Mesenchymal stem cell (in vitro differentiated cells and primary cell): ENCODE measurements around the gene IGF2BP2.
A peak's percentile ranks its signal among the peaks of the same experiment; 100 is the strongest.

ENCODE experiments used
- DNase-seq: peaks from one replicate; pipeline ENCODE4 v3.0.0-alpha.2; 2013
- H2AFZ ChIP-seq: one replicate; pipeline ENCODE4 v1.6.1; 2013; ENCODE audit warnings: low read depth, mild to moderate bottlenecking, control low read depth, inconsistent platforms, low read length, moderate library complexity
- H2AK5ac ChIP-seq: 2 replicates; pipeline ENCODE4 v1.6.1; 2013; ENCODE audit warnings: low read length, moderate library complexity, mild to moderate bottlenecking, inconsistent platforms; ENCODE audit not compliant: severe bottlenecking
- H2BK120ac ChIP-seq: one replicate; pipeline ENCODE4 v1.6.1; 2013; ENCODE audit warnings: low read depth, mild to moderate bottlenecking, inconsistent platforms, low read length, moderate library complexity
- H2BK12ac ChIP-seq, 2 experiments: one replicate each; pipeline ENCODE4 v1.6.1; 2013; ENCODE audit warnings: inconsistent platforms in 2 of 2, low read length in 2 of 2, mild to moderate bottlenecking in 2 of 2, moderate library complexity in 2 of 2, control low read depth in 1 of 2
- H2BK15ac ChIP-seq: one replicate; pipeline ENCODE4 v1.6.1; 2013; ENCODE audit warnings: mild to moderate bottlenecking, low read depth, inconsistent platforms; ENCODE audit not compliant: poor library complexity, severe bottlenecking
- H2BK5ac ChIP-seq: 2 replicates; pipeline ENCODE4 v1.6.1; 2013; ENCODE audit warnings: low read depth, mild to moderate bottlenecking, low read length, control low read depth, inconsistent platforms; ENCODE audit not compliant: poor library complexity, severe bottlenecking
- H3K14ac ChIP-seq, 2 experiments: one replicate each; pipeline ENCODE4 v1.6.1; 2013; ENCODE audit warnings: inconsistent platforms in 2 of 2, low read length in 2 of 2, control low read depth in 1 of 2, mild to moderate bottlenecking in 1 of 2, moderate library complexity in 1 of 2
- H3K18ac ChIP-seq, 2 experiments: one replicate each; pipeline ENCODE4 v1.6.1; 2013; ENCODE audit warnings: inconsistent platforms in 2 of 2, low read length in 2 of 2, control low read depth in 1 of 2, low read depth in 1 of 2, mild to moderate bottlenecking in 1 of 2
- H3K23ac ChIP-seq, 2 experiments: one replicate each; pipeline ENCODE4 v1.6.1; 2013; ENCODE audit warnings: inconsistent platforms in 2 of 2, low read length in 2 of 2, mild to moderate bottlenecking in 2 of 2, moderate library complexity in 2 of 2, control low read depth in 1 of 2
- H3K27ac ChIP-seq: 2 replicates; pipeline ENCODE4 v1.5.1; 2013; ENCODE audit warnings: mild to moderate bottlenecking, moderate library complexity, low read length, control low read depth, inconsistent platforms; ENCODE audit not compliant: poor library complexity, severe bottlenecking
- H3K27me3 ChIP-seq, 2 experiments: 2 replicates each; pipeline versions ENCODE4 v1.6.1 to v1.7.0; 2013; ENCODE audit warnings: low read length in 2 of 2, mild to moderate bottlenecking in 2 of 2, moderate library complexity in 2 of 2, control low read depth in 1 of 2, inconsistent platforms in 1 of 2; ENCODE audit not compliant: control insufficient read depth in 1 of 2, insufficient read depth in 1 of 2
- H3K36me3 ChIP-seq, 2 experiments: 2 replicates each; pipeline versions ENCODE4 v1.6.1 to v1.7.0; 2013; ENCODE audit warnings: low read length in 2 of 2, control low read depth in 1 of 2, inconsistent platforms in 1 of 2, low read depth in 1 of 2, mild to moderate bottlenecking in 1 of 2; ENCODE audit not compliant: insufficient read depth in 2 of 2, control insufficient read depth in 1 of 2
- H3K4ac ChIP-seq, 2 experiments: one replicate each; pipeline ENCODE4 v1.6.1; 2013; ENCODE audit warnings: inconsistent platforms in 2 of 2, low read length in 2 of 2, mild to moderate bottlenecking in 2 of 2, moderate library complexity in 2 of 2, control low read depth in 1 of 2, low read depth in 1 of 2
- H3K4me1 ChIP-seq: 2 replicates; pipeline ENCODE4 v1.6.1; 2013; ENCODE audit warnings: low read depth, low read length, control low read depth; ENCODE audit not compliant: control insufficient read depth, insufficient read depth
- H3K4me2 ChIP-seq: 2 replicates; pipeline ENCODE4 v1.6.1; 2013; ENCODE audit warnings: low read length, mild to moderate bottlenecking, inconsistent platforms; ENCODE audit not compliant: poor library complexity, severe bottlenecking
- H3K4me3 ChIP-seq, 2 experiments: 2 replicates each; pipeline versions ENCODE4 v1.5.1 to v1.7.0; 2013; ENCODE audit warnings: low read length in 2 of 2, mild to moderate bottlenecking in 2 of 2, control low read depth in 1 of 2, low read depth in 1 of 2; ENCODE audit not compliant: insufficient read depth in 1 of 2
- H3K79me1 ChIP-seq: replicated peaks from 2 replicates; pipeline ENCODE4 v1.6.1; 2013; ENCODE audit warnings: mild to moderate bottlenecking, control low read depth, low read length, inconsistent platforms; ENCODE audit not compliant: poor library complexity, severe bottlenecking
- H3K9ac ChIP-seq: 2 replicates; pipeline ENCODE4 v1.7.0; 2013; ENCODE audit warnings: mild to moderate bottlenecking, low read length, moderate library complexity
- H3K9me3 ChIP-seq: 2 replicates; pipeline ENCODE4 v1.7.0; 2013; ENCODE audit warnings: mild to moderate bottlenecking, low read length; ENCODE audit not compliant: control insufficient read depth
- H4K8ac ChIP-seq: one replicate; pipeline ENCODE4 v1.6.1; 2013; ENCODE audit warnings: inconsistent platforms, mild to moderate bottlenecking, low read length, moderate library complexity
- H4K91ac ChIP-seq: one replicate; pipeline ENCODE4 v1.6.1; 2013; ENCODE audit warnings: mild to moderate bottlenecking, low read length, inconsistent platforms
- WGBS: methylation state at CpG from one replicate; pipeline ENCODE4 v1.1.7; 2013; ENCODE audit warnings: mixed read lengths; 5-methylcytosine and 5-hydroxymethylcytosine counted together

IGF2BP2 gene

DNA sequence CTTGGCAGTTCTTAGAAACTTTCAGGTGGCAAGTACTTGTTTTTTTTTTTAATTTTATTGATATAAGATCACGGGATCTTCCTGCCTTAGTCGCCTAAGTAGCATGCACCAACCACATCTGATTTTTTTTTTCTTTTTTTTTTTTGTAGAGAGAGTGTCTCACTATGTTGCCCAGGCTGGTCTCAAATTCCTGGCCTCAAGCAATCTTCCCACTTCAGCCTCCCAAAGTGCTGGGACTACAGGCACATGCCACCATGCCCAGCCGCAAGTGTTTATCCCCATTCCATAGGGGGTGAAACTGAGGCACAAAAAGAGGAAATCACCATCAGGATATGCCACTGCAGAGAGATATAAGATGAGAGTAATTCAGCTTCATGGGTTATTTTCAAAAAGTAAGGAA is 102.9 kb downstream of the IGF2BP2 start:
- H3K4me1 ChIP-seq, result peaks cover 13% of the 10 kb centered on the region
- no peak overlapping the region for H2AK5ac ChIP-seq
- H3K18ac ChIP-seq, result no peak overlapping the region
- H2BK12ac ChIP-seq, result no peak overlapping the region
- WGBS, result 100% methylated on average over 1 of the region's 3 CpGs
- H4K91ac ChIP-seq, result no peak overlapping the region
- no peak overlapping the region for H4K8ac ChIP-seq
- no peak overlapping the region for H3K4ac ChIP-seq
- H3K36me3 ChIP-seq, result peaks cover 0 to 4% of the 10 kb centered on the region in 2 experiments
- no peak overlapping the region for H2BK15ac ChIP-seq
- no peak overlapping the region for H2BK120ac ChIP-seq
- no peak overlapping the region for H3K27ac ChIP-seq
- H3K79me1 ChIP-seq, result peaks cover 11% of the 10 kb centered on the region
- no peak overlapping the region for H3K14ac ChIP-seq
- no peak overlapping the region for H2BK5ac ChIP-seq
- DNase-seq, result no peak
- no peak overlapping the region for H3K9ac ChIP-seq
- H3K4me3 ChIP-seq, result no peak overlapping the region
- H3K9me3 ChIP-seq, result no peaks in the 10 kb centered on the region
- H3K27me3 ChIP-seq, result no peaks in the 10 kb centered on the region
- H2AFZ ChIP-seq, result no peak overlapping the region
- H3K4me2 ChIP-seq, result no peak overlapping the region
- no peak overlapping the region for H3K23ac ChIP-seq

DNA sequence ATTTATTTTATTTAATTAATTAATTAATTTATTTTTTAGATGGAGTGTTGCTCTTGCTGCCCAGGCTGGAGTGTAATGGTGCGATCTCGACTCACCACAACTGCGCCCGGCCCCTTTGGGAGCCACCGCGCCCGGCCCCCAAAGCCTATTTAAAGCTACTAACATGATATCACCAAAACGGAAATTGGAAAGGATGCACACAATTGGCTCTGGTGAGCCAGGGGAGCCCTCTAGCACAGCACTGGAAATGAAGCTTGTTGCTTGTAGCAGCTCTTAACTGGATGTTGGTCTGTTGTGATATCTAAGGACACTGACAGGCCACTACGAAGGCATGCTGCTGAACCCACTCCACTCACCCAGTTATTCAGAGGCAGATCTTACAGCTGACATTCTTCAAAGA is 104.5 kb downstream of the IGF2BP2 start:
- H4K91ac ChIP-seq, result no peak overlapping the region
- no peak overlapping the region for H2AFZ ChIP-seq
- no peak overlapping the region for H3K23ac ChIP-seq
- no peak overlapping the region for H2BK12ac ChIP-seq
- peaks cover 0 to 4% of the 10 kb centered on the region in 2 experiments for H3K36me3 ChIP-seq
- 95% methylated on average over 9 of the region's 9 CpGs for WGBS
- no peak overlapping the region for H2BK15ac ChIP-seq
- H3K14ac ChIP-seq, result no peak overlapping the region
- no peak overlapping the region for H3K4ac ChIP-seq
- H3K4me2 ChIP-seq, result no peak overlapping the region
- no peak overlapping the region for H3K4me3 ChIP-seq
- H4K8ac ChIP-seq, result no peak overlapping the region
- H2BK5ac ChIP-seq, result no peak overlapping the region
- peaks cover 20% of the 10 kb centered on the region for H3K4me1 ChIP-seq
- H2AK5ac ChIP-seq, result no peak overlapping the region
- H3K18ac ChIP-seq, result no peak overlapping the region
- DNase-seq, result no peak
- H3K27me3 ChIP-seq, result no peaks in the 10 kb centered on the region
- H3K79me1 ChIP-seq, result peaks cover 11% of the 10 kb centered on the region
- H2BK120ac ChIP-seq, result no peak overlapping the region
- H3K27ac ChIP-seq, result no peak overlapping the region
- H3K9me3 ChIP-seq, result no peaks in the 10 kb centered on the region
- no peak overlapping the region for H3K9ac ChIP-seq

DNA sequence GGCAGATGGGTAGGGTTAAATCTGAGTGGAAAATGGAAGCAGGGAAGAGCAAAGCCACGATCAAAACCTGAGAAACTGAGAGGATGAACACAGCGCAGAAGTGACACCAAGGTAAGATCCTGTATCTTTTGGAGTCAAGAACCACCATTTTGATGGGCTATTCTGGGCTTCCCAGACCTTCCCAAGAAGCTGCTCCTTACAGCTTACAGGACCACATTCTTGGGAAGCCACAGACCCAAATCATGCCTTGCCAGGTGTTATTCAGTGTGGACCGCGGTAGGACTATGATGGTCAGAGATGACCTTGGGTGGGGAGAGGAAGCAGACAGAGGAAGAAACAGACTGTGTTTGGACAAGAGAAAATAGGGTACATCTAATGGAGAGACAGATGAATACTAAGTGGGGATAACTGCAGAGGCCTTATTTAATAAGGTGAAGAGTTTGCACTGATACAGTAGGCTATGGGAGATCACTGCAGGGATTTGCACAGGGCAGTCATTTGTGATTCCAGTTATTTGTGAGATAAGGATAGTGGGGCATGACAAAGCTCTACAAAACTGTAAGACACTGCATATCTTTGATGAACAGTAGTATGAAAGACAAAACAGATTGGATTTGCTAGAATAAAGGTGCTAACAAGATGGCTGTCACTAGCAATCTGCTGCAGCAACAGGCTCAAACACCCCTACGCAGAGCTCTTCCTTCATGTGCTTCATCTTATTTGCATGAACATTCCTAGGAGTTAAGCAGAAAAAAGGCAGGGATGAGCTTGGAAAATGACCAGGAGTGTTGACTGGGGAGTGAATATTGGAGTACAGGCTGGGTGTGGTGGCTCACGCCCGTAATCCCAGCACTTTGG is 105.9 kb downstream of the IGF2BP2 start:
- Histone ChIP-seq H3K4ac (no peak overlapping the region), H2AFZ (no peak overlapping the region), H2BK120ac (no peak overlapping the region), H4K8ac (no peak overlapping the region), H3K4me1 (peaks cover 23% of the 10 kb centered on the region), H2BK12ac (no peak overlapping the region), H4K91ac (no peak overlapping the region), H2BK15ac (no peak overlapping the region), H3K4me3 (no peak overlapping the region), H3K27me3 (no peaks in the 10 kb centered on the region), H3K18ac (peak overlapping the region in 1 of 2 experiments; percentile 6), H2AK5ac (no peak overlapping the region), H3K9ac (no peak overlapping the region), H3K14ac (no peak overlapping the region), H3K36me3 (peaks cover 0 to 4% of the 10 kb centered on the region in 2 experiments), H3K79me1 (peaks cover 6% of the 10 kb centered on the region), H3K27ac (no peak overlapping the region), H3K9me3 (no peaks in the 10 kb centered on the region), H2BK5ac (no peak overlapping the region), H3K4me2 (no peak overlapping the region), H3K23ac (no peak overlapping the region)
- WGBS, result 93% methylated on average over 6 of the region's 7 CpGs
- no peak for DNase-seq

DNA sequence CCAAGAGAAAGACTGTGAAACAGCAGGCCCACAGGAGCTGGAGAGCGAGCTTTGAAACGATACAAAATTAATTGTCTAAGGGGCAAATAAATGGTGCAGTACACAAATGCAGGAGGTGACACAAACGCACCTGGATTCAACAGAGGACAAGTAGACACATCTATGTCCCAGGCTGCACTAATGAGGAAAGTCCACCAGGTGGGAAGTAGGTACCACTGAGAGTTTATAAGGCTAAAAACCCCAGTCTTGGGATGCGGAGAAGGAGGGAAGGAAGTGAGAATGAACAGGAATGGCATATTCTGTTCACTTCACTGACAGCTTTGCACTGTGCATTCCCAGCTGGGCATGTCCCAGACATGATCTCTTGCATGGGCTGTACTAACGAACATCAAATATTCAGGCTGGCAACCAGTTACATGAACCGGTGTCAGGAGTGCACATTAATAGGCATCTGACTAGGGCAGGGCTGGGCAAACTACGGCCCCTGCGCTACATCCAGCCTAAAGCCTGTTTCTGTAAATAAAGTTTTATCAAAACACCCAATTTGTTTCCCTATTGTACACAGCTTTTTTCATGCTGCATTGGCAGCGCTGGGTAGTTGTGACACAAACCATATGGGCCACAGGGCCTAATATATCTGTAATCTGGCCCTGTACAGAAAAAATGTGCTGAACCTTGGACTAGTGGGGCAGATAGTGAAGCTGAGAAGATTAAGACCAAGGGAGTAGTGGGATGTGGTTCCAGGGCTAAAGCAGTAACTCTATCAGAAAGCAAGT is 107.0 kb downstream of the IGF2BP2 start:
- 89% methylated on average over 9 of the region's 9 CpGs for WGBS
- Histone ChIP-seq H2BK15ac (peak overlapping the region; percentile 44), H3K4me2 (no peak overlapping the region), H3K23ac (peak overlapping the region in 1 of 2 experiments; percentile 18), H4K8ac (peak overlapping the region; percentile 21), H3K9me3 (no peaks in the 10 kb centered on the region), H3K36me3 (peaks cover 0 to 4% of the 10 kb centered on the region in 2 experiments), H3K79me1 (peaks cover 6% of the 10 kb centered on the region), H3K18ac (peak overlapping the region; percentile 52 to 91), H3K9ac (peak overlapping the region; percentile 71), H3K14ac (no peak overlapping the region), H3K27me3 (no peaks in the 10 kb centered on the region), H3K27ac (peak overlapping the region; percentile 64), H2BK120ac (peak overlapping the region; percentile 2), H2AK5ac (peak overlapping the region; percentile 96), H3K4ac (peak overlapping the region; percentile 81 to 92), H3K4me3 (no peak overlapping the region), H2BK5ac (no peak overlapping the region), H3K4me1 (peaks cover 20% of the 10 kb centered on the region), H2BK12ac (peak overlapping the region; percentile 38 to 72), H2AFZ (no peak overlapping the region), H4K91ac (peak overlapping the region; percentile 44)
- no peak for DNase-seq
